WTC11 (cell line): ENCODE measurements around the gene MRGPRX2. TPM values are rescaled to one million over a fixed set of nuclear protein-coding genes. Genes with fewer than 3 reads are reported as not detected.

Source experiments
- ATAC-seq: fragments of 200-7000 bp; cut with Tn5 transposase; 2 replicates; pipeline ENCODE4 v1.10.0; 2021; ENCODE audit warnings: mild to moderate bottlenecking, moderate library complexity
- CTCF ChIA-PET: fragments of 300-600 bp; sonication (Branson Sonifier 250); formaldehyde crosslinking; loops from one replicate; lab custom pipeline; 2021; ENCODE audit warnings: antibody characterized with exemption; lab: Charles Lee
- POLR2A ChIA-PET: fragments of 350-600 bp; sonication (Branson Sonifier 250); formaldehyde crosslinking; loops from one replicate; lab custom pipeline; 2021; ENCODE audit warnings: antibody characterized with exemption; lab: Charles Lee
- DNase-seq: peaks from one replicate; pipeline ENCODE4 v3.0.0; 2021; ENCODE audit warnings: low spot score
- H3K27ac Mint-ChIP-seq: 2 replicates; pipeline ENCODE4 v1.8.0; 2021; ENCODE audit warnings: mixed read lengths
- H3K27me3 Mint-ChIP-seq: 2 replicates; pipeline ENCODE4 v1.8.0; 2021; ENCODE audit warnings: low read depth, mild to moderate bottlenecking, moderate library complexity, mixed read lengths
- H3K36me3 Mint-ChIP-seq: 2 replicates; pipeline ENCODE4 v1.8.0; 2021; ENCODE audit warnings: mixed read lengths
- H3K4me1 Mint-ChIP-seq: 2 replicates; pipeline ENCODE4 v1.8.0; 2022; ENCODE audit warnings: mixed read lengths
- H3K4me3 Mint-ChIP-seq: 2 replicates; pipeline ENCODE4 v1.8.0; 2021; ENCODE audit warnings: mild to moderate bottlenecking, moderate library complexity, mixed read lengths
- H3K9me3 Mint-ChIP-seq: 2 replicates; pipeline ENCODE4 v1.8.0; 2021; ENCODE audit warnings: mixed read lengths
- CREM ChIP-seq: sonication (generic); formaldehyde crosslinking; IDR thresholded peaks from 2 replicates; pipeline ENCODE4 v1.8.1; 2022; ENCODE audit warnings: mild to moderate bottlenecking, missing genetic modification reagents, moderate library complexity
- KAT7 ChIP-seq: sonication (generic); formaldehyde crosslinking; IDR thresholded peaks from 2 replicates; pipeline ENCODE4 v1.8.1; 2023; ENCODE audit warnings: missing genetic modification reagents, mild to moderate bottlenecking, borderline replicate concordance
- SMAD4 ChIP-seq: sonication (generic); formaldehyde crosslinking; IDR thresholded peaks from 2 replicates; pipeline ENCODE4 v1.8.0; 2022; ENCODE audit warnings: mild to moderate bottlenecking, missing genetic modification reagents
- ZNF219 ChIP-seq: sonication (generic); formaldehyde crosslinking; IDR thresholded peaks from 2 replicates; pipeline ENCODE4 v1.8.0; 2023; ENCODE audit warnings: missing genetic modification reagents, mild to moderate bottlenecking, borderline replicate concordance
- total RNA-seq: library from RNA; stranded (reverse); gene quantifications from 3 replicates; pipeline ENCODE4 v1.2.3, GENCODE V29; 2021
- TF ChIP-seq, protein P1 (sequence below): sonication (generic); formaldehyde crosslinking; IDR thresholded peaks from 2 replicates; pipeline ENCODE4 v1.8.0; 2022; ENCODE audit warnings: missing genetic modification reagents
- TF ChIP-seq, protein P2 (sequence below): sonication (generic); formaldehyde crosslinking; IDR thresholded peaks from 2 replicates; pipeline ENCODE4 v1.8.0; 2023; ENCODE audit warnings: mild to moderate bottlenecking, missing genetic modification reagents
- TF ChIP-seq, protein P3 (sequence below): sonication (generic); formaldehyde crosslinking; IDR thresholded peaks from 2 replicates; pipeline ENCODE4 v1.8.0; 2023; ENCODE audit warnings: missing genetic modification reagents
- TF ChIP-seq, protein P4 (sequence below): sonication (generic); formaldehyde crosslinking; IDR thresholded peaks from 2 replicates; pipeline ENCODE4 v1.8.0; 2022; ENCODE audit warnings: mild to moderate bottlenecking, missing genetic modification reagents
- TF ChIP-seq, protein P5 (sequence below): fragments of 250-450 bp; sonication (Bioruptor Pico); IDR thresholded peaks from 2 replicates; pipeline ENCODE4 v1.9.0; 2021; ENCODE audit warnings: moderate library complexity, mild to moderate bottlenecking, inconsistent platforms, borderline replicate concordance
- TF ChIP-seq, protein P6 (sequence below): sonication (generic); formaldehyde crosslinking; IDR thresholded peaks from 2 replicates; pipeline ENCODE4 v1.8.1; 2022; ENCODE audit warnings: mild to moderate bottlenecking, missing genetic modification reagents, moderate library complexity, borderline replicate concordance
- TF ChIP-seq, protein P7 (sequence below): fragments of 250-450 bp; sonication (Bioruptor Pico); conservative IDR thresholded peaks from 2 replicates; pipeline ENCODE4 v1.9.0; 2021; ENCODE audit warnings: mild to moderate bottlenecking

MRGPRX2 gene
- total RNA-seq, 1 experiment from 2014 or later: not detected

DNA sequence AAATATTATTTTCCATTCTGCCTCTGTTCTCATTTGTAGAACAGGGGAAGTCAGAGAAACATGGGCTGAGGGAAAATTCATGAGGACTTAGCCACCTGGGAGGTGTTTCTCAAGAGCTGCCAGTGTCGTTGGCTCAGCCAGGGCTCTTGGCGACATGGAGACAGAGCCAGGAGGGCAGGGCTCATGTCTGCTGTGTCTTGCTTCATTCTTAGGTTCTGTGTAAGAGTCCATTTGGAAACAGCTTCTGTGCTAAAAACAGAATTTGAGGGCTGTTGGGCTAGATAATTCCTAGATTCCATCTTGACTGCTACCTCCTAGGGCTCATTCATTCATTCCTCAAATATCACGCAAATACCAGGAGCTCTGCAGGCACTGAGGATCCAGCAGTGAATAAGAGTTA is 15.1 kb upstream of the MRGPRX2 start:
- no peak overlapping the region for H3K27ac Mint-ChIP-seq
- no peaks in the 10 kb centered on the region for H3K9me3 Mint-ChIP-seq
- ChIA-PET CTCF (interaction anchor here (1.1 to 1.6 kb wide), 4 partner anchors 62 to 477 kb away, joined by 3 to 7 read pairs (median 4); partner anchors contain the start of gene E2F8), POLR2A (no interaction called here)
- no peak overlapping the region for H3K4me3 Mint-ChIP-seq
- peaks cover 26% of the 10 kb centered on the region for H3K4me1 Mint-ChIP-seq
- H3K36me3 Mint-ChIP-seq: no peaks in the 10 kb centered on the region
- no peak for ATAC-seq
- no peak for TF ChIP-seq CREM
- TF ChIP-seq, all 79 proteins: peak for 0
- no peaks in the 10 kb centered on the region for H3K27me3 Mint-ChIP-seq
- DNase-seq: no peak

DNA sequence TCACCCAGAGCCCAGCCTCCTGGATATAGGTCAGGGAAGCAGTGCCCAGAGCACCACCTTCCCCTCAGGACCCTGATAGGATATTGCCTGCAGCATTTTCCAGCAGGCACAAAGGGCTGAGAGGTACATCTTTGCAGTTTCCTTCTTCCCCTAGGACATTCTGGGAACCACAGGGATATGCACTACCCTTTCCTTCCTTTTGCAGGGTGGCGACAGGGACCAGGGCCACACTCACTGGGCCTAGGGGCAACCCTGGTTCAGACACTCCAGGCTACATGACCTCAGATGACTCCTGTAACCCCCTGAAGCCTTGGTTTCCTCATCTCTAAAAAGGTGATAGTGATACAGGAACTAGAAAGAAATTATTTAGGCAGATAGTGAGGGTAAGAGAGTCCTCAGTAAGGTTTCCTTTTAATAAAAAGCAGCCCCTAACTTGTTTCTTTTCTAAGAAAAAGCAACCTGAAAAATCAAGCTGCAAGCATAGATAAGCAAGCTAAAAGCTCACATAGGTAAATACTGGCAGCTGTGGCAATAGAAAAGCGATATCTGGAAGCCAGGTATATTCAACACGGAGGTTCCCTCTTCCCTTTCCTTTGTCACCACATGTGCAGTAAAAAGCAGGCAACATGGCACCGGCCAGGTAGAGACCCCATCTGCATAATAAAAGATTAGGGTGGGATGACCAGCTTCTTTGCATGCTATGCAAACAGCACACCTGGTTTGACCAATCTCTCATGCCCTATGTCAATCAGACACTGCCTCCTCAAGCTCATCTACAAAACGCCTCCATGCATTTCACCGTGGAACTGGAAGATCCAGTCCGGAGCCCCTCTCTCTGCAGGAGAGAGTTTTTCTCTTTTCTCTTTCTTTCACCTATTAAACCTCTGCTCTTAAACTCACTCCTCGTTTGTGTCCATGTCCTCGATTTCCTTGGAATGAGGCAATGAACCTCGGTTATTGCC is 13.2 kb upstream of the MRGPRX2 start:
- DNase-seq (peak; percentile 25), ATAC-seq (peak; percentile 56)
- no peaks in the 10 kb centered on the region for H3K36me3 Mint-ChIP-seq
- peaks cover 1% of the 10 kb centered on the region; the same call in 1 of the 2 replicates for H3K9me3 Mint-ChIP-seq
- POLR2A ChIA-PET: no interaction called here
- H3K27me3 Mint-ChIP-seq: no peaks in the 10 kb centered on the region
- TF ChIP-seq, protein P1, sequence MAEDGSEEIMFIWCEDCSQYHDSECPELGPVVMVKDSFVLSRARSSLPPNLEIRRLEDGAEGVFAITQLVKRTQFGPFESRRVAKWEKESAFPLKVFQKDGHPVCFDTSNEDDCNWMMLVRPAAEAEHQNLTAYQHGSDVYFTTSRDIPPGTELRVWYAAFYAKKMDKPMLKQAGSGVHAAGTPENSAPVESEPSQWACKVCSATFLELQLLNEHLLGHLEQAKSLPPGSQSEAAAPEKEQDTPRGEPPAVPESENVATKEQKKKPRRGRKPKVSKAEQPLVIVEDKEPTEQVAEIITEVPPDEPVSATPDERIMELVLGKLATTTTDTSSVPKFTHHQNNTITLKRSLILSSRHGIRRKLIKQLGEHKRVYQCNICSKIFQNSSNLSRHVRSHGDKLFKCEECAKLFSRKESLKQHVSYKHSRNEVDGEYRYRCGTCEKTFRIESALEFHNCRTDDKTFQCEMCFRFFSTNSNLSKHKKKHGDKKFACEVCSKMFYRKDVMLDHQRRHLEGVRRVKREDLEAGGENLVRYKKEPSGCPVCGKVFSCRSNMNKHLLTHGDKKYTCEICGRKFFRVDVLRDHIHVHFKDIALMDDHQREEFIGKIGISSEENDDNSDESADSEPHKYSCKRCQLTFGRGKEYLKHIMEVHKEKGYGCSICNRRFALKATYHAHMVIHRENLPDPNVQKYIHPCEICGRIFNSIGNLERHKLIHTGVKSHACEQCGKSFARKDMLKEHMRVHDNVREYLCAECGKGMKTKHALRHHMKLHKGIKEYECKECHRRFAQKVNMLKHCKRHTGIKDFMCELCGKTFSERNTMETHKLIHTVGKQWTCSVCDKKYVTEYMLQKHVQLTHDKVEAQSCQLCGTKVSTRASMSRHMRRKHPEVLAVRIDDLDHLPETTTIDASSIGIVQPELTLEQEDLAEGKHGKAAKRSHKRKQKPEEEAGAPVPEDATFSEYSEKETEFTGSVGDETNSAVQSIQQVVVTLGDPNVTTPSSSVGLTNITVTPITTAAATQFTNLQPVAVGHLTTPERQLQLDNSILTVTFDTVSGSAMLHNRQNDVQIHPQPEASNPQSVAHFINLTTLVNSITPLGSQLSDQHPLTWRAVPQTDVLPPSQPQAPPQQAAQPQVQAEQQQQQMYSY: no peak
- TF ChIP-seq ZNF219 (CRISPR knock-in tag) (no peak), SMAD4 (no peak)
- H3K27ac Mint-ChIP-seq: peak overlapping the region; percentile 40
- peak overlapping the region; percentile 18 for H3K4me3 Mint-ChIP-seq
- CTCF ChIA-PET: interaction anchor here (0.7 to 2.4 kb wide), 4 partner anchors 43 to 484 kb away, joined by 3 to 12 read pairs (median 4); partner anchors contain the start of gene ZDHHC13
- H3K4me1 Mint-ChIP-seq: peaks cover 26% of the 10 kb centered on the region

DNA sequence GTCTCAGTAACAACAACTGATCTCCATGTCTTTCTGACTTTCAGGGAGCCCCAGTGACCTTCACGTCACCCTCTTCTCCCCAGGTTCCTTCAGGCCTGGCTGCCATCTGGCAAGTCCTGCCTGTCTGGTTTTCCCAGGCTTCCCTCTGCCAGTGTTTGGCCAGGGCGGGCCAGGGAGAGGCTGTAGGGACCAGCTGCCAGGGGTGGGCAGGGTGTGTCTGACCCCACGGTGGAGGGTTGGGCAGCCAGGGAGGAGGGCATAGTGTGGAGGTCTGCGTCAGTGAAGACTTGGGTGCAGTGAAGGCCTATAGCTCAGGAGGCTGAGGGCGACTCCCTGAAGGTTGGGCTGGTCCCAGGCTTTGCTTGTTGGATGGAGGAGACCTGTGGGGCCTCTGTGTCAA is 11.9 kb upstream of the MRGPRX2 start:
- DNase-seq (no peak), ATAC-seq (no peak)
- Mint-ChIP-seq H3K27me3 (no peaks in the 10 kb centered on the region), H3K9me3 (peaks cover 8% of the 10 kb centered on the region), H3K4me3 (no peak overlapping the region), H3K27ac (no peak overlapping the region), H3K4me1 (peaks cover 26% of the 10 kb centered on the region), H3K36me3 (no peaks in the 10 kb centered on the region)
- TF ChIP-seq, protein P2, sequence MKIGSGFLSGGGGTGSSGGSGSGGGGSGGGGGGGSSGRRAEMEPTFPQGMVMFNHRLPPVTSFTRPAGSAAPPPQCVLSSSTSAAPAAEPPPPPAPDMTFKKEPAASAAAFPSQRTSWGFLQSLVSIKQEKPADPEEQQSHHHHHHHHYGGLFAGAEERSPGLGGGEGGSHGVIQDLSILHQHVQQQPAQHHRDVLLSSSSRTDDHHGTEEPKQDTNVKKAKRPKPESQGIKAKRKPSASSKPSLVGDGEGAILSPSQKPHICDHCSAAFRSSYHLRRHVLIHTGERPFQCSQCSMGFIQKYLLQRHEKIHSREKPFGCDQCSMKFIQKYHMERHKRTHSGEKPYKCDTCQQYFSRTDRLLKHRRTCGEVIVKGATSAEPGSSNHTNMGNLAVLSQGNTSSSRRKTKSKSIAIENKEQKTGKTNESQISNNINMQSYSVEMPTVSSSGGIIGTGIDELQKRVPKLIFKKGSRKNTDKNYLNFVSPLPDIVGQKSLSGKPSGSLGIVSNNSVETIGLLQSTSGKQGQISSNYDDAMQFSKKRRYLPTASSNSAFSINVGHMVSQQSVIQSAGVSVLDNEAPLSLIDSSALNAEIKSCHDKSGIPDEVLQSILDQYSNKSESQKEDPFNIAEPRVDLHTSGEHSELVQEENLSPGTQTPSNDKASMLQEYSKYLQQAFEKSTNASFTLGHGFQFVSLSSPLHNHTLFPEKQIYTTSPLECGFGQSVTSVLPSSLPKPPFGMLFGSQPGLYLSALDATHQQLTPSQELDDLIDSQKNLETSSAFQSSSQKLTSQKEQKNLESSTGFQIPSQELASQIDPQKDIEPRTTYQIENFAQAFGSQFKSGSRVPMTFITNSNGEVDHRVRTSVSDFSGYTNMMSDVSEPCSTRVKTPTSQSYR: no peak
- TF ChIP-seq KAT7 (CRISPR knock-in tag): no peak
- TF ChIP-seq, protein P3, sequence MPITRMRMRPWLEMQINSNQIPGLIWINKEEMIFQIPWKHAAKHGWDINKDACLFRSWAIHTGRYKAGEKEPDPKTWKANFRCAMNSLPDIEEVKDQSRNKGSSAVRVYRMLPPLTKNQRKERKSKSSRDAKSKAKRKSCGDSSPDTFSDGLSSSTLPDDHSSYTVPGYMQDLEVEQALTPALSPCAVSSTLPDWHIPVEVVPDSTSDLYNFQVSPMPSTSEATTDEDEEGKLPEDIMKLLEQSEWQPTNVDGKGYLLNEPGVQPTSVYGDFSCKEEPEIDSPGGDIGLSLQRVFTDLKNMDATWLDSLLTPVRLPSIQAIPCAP: no peak
- TF ChIP-seq, protein P4, sequence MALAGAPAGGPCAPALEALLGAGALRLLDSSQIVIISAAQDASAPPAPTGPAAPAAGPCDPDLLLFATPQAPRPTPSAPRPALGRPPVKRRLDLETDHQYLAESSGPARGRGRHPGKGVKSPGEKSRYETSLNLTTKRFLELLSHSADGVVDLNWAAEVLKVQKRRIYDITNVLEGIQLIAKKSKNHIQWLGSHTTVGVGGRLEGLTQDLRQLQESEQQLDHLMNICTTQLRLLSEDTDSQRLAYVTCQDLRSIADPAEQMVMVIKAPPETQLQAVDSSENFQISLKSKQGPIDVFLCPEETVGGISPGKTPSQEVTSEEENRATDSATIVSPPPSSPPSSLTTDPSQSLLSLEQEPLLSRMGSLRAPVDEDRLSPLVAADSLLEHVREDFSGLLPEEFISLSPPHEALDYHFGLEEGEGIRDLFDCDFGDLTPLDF: no peak
- TF ChIP-seq, protein P5, sequence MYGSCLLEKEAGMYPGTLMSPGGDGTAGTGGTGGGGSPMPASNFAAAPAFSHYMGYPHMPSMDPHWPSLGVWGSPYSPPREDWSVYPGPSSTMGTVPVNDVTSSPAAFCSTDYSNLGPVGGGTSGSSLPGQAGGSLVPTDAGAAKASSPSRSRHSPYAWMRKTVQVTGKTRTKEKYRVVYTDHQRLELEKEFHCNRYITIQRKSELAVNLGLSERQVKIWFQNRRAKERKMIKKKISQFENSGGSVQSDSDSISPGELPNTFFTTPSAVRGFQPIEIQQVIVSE (CRISPR knock-in tag): no peak
- TF ChIP-seq, protein P6, sequence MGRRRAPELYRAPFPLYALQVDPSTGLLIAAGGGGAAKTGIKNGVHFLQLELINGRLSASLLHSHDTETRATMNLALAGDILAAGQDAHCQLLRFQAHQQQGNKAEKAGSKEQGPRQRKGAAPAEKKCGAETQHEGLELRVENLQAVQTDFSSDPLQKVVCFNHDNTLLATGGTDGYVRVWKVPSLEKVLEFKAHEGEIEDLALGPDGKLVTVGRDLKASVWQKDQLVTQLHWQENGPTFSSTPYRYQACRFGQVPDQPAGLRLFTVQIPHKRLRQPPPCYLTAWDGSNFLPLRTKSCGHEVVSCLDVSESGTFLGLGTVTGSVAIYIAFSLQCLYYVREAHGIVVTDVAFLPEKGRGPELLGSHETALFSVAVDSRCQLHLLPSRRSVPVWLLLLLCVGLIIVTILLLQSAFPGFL (CRISPR knock-in tag): no peak
- TF ChIP-seq, protein P7, sequence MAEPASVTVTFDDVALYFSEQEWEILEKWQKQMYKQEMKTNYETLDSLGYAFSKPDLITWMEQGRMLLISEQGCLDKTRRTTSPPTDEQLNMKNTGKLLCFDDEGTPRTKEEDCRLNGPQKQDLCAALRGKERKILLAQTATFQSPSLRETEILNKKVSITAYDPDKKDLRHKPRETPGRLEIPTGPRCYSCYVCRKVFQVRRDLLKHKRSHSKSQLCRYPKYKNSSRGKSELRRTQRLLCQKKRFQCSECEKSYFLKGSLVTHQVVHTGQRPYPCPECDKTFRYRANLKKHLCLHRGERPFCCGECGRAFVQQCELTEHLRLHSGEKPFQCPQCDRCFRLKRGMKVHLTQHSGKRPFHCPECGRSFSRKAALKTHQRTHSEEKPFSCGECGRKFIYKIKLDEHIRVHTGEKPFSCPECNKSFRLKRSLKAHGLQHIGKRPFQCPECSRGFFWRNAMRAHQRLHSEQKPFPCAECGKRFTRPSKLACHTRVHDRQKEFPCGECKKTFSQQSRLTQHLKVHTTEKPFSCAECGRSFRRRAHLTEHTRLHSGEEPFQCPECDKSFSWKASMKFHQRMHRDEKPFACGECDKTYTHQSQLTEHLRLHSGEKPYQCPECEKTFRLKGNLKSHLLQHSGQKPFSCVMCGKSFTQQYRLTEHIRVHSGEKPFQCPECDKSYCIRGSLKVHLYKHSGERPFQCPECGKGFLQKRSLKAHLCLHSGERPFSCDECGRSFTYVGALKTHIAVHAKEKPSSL (CRISPR knock-in tag): no peak
- TF ChIP-seq ZNF219 (CRISPR knock-in tag): no peak
- POLR2A ChIA-PET: no interaction called here
- CTCF ChIA-PET: interaction anchor here (0.7 to 2.4 kb wide), 7 partner anchors 12 to 485 kb away, joined by 3 to 17 read pairs (median 5); partner anchors contain the start of genes MRGPRX2 and ZDHHC13
